Measurements from ENCODE around the gene ST8SIA6. TPM values are rescaled to one million over a fixed set of nuclear protein-coding genes. Genes with fewer than 3 reads are reported as not detected.

Gene ST8SIA6
- total and polyA plus RNA-seq, 9 of the 15 experiments (the other 6 are each of a cell fraction or from before 2014, with no cell fraction given), result 0.69 to 6.7 (median 5.0) TPM

DNA sequence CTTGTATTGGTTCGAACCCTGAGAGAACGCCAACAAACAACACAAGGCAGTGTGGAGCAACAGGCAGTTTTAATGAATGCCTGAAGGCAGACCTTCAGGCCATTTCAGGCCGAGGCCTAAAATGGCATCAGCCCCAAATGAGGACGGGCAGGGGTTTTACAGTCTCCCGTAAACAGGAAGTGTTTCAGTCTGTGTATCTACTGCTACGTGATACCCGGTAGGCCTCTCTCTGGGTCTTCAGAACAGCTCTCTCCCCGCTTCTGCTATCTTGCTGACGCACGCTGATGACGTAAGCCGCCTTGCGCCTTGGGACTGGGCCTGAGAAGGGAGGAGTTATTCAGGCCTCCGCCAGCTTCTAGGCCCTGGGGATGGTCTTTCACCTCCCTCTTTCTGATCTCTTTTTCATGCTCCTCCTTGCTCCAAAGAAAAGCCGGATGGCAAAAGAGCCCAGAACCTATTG, 67.7 kb downstream of the ST8SIA6 start (continued):
- TF ChIP-seq, protein P1, sequence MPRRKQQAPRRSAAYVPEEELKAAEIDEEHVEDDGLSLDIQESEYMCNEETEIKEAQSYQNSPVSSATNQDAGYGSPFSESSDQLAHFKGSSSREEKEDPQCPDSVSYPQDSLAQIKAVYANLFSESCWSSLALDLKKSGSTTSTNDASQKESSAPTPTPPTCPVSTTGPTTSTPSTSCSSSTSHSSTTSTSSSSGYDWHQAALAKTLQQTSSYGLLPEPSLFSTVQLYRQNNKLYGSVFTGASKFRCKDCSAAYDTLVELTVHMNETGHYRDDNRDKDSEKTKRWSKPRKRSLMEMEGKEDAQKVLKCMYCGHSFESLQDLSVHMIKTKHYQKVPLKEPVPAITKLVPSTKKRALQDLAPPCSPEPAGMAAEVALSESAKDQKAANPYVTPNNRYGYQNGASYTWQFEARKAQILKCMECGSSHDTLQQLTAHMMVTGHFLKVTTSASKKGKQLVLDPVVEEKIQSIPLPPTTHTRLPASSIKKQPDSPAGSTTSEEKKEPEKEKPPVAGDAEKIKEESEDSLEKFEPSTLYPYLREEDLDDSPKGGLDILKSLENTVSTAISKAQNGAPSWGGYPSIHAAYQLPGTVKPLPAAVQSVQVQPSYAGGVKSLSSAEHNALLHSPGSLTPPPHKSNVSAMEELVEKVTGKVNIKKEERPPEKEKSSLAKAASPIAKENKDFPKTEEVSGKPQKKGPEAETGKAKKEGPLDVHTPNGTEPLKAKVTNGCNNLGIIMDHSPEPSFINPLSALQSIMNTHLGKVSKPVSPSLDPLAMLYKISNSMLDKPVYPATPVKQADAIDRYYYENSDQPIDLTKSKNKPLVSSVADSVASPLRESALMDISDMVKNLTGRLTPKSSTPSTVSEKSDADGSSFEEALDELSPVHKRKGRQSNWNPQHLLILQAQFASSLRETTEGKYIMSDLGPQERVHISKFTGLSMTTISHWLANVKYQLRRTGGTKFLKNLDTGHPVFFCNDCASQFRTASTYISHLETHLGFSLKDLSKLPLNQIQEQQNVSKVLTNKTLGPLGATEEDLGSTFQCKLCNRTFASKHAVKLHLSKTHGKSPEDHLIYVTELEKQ (CRISPR knock-in tag; IDR thresholded peaks at IDR 0.05), result no peak
- TF ChIP-seq, protein P2, sequence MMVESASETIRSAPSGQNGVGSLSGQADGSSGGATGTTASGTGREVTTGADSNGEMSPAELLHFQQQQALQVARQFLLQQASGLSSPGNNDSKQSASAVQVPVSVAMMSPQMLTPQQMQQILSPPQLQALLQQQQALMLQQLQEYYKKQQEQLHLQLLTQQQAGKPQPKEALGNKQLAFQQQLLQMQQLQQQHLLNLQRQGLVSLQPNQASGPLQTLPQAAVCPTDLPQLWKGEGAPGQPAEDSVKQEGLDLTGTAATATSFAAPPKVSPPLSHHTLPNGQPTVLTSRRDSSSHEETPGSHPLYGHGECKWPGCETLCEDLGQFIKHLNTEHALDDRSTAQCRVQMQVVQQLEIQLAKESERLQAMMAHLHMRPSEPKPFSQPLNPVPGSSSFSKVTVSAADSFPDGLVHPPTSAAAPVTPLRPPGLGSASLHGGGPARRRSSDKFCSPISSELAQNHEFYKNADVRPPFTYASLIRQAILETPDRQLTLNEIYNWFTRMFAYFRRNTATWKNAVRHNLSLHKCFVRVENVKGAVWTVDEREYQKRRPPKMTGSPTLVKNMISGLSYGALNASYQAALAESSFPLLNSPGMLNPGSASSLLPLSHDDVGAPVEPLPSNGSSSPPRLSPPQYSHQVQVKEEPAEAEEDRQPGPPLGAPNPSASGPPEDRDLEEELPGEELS (CRISPR knock-in tag; IDR thresholded peaks at IDR 0.05; ENCODE audit: borderline replicate concordance), result no peak
- TF ChIP-seq ZNF77 (CRISPR knock-in tag; IDR thresholded peaks at IDR 0.05) (no peak), RBM25 (IDR thresholded peaks at IDR 0.05; ENCODE audit: low read depth, low read length, severe bottlenecking) (no peak), RBM14 (IDR thresholded peaks at IDR 0.05; ENCODE audit: borderline replicate concordance, insufficient read depth, low read depth, low read length) (no peak), ZFP1 (CRISPR knock-in tag; IDR thresholded peaks at IDR 0.05) (no peak), BDP1 (IDR thresholded peaks at IDR 0.05; ENCODE audit: insufficient read depth, insufficient read length) (no peak), FOXP1 (CRISPR knock-in tag; IDR thresholded peaks at IDR 0.05) (no peak), RHOXF2B (CRISPR knock-in tag; conservative IDR thresholded peaks at IDR 0.05) (no peak), TEAD4 (IDR thresholded peaks at IDR 0.05; ENCODE audit: low read length) (0 out of 2 replicates have a peak, but pooled peaks have one; percentile 8), TEAD4 (CRISPR knock-in tag; IDR thresholded peaks at IDR 0.05; ENCODE audit: borderline replicate concordance) (no peak), ZNF277 (CRISPR knock-in tag; IDR thresholded peaks at IDR 0.05; ENCODE audit: borderline replicate concordance) (no peak), ZNF445 (CRISPR knock-in tag; IDR thresholded peaks at IDR 0.05; ENCODE audit: low read depth) (no peak), ZNF124 (CRISPR knock-in tag; IDR thresholded peaks at IDR 0.05) (no peak), ZNF778 (CRISPR knock-in tag; IDR thresholded peaks at IDR 0.05) (no peak), MBD1 (CRISPR knock-in tag; IDR thresholded peaks at IDR 0.05) (no peak), BRD4 (IDR thresholded peaks at IDR 0.05) (no peak), MLX (CRISPR knock-in tag; conservative IDR thresholded peaks at IDR 0.05) (no peak)
- TF ChIP-seq, protein P3, sequence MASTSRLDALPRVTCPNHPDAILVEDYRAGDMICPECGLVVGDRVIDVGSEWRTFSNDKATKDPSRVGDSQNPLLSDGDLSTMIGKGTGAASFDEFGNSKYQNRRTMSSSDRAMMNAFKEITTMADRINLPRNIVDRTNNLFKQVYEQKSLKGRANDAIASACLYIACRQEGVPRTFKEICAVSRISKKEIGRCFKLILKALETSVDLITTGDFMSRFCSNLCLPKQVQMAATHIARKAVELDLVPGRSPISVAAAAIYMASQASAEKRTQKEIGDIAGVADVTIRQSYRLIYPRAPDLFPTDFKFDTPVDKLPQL (IDR thresholded peaks at IDR 0.05; ENCODE audit: extremely low read depth, insufficient read length), result no peak

Measured in K562 (cell line).